Liver (tissue), 9 donors: ENCODE measurements around the gene NKAIN2. TPM values are rescaled to one million over a fixed set of nuclear protein-coding genes. Genes with fewer than 3 reads are reported as not detected.

Experiments used
- DNase-seq: peaks from one replicate; pipeline ENCODE4 v3.0.0-alpha.2; 2017; ENCODE audit warnings: low spot score
- H3K27ac ChIP-seq, 2 donors: one replicate each; pipeline ENCODE4 v1.7.0; 2013; ENCODE audit warnings: inconsistent platforms in 2 of 2, low read length in 2 of 2, control low read depth in 1 of 2, low read depth in 1 of 2, mild to moderate bottlenecking in 1 of 2
- H3K27me3 ChIP-seq, 4 donors: one replicate each; pipeline versions ENCODE4 v1.6.1 to v1.7.0; 2013; ENCODE audit warnings: low read length in 3 of 4, inconsistent platforms in 1 of 4, mild to moderate bottlenecking in 1 of 4, moderate library complexity in 1 of 4; ENCODE audit not compliant: control insufficient read depth in 4 of 4, insufficient read depth in 4 of 4
- H3K36me3 ChIP-seq, 4 donors: one replicate each; pipeline versions ENCODE4 v1.6.1 to v1.7.0; 2013; ENCODE audit warnings: low read length in 3 of 4, mild to moderate bottlenecking in 3 of 4, low read depth in 1 of 4, moderate library complexity in 1 of 4; ENCODE audit not compliant: control insufficient read depth in 4 of 4, insufficient read depth in 3 of 4
- H3K4me1 ChIP-seq, 4 donors: one replicate each; pipeline versions ENCODE4 v1.6.1 to v1.7.0; 2013; ENCODE audit warnings: low read length in 3 of 4, mild to moderate bottlenecking in 3 of 4, moderate library complexity in 1 of 4; ENCODE audit not compliant: control insufficient read depth in 4 of 4, insufficient read depth in 4 of 4
- H3K4me3 ChIP-seq, 3 donors: one replicate each; pipeline versions ENCODE4 v1.6.1 to v1.7.0; 2013; ENCODE audit warnings: low read length in 3 of 3, control low read depth in 1 of 3, low read depth in 1 of 3, mild to moderate bottlenecking in 1 of 3
- H3K9ac ChIP-seq, 2 donors: one replicate each; pipeline ENCODE4 v1.7.0; 2013; ENCODE audit warnings: low read length in 2 of 2, mild to moderate bottlenecking in 2 of 2, moderate library complexity in 2 of 2, control low read depth in 1 of 2, low read depth in 1 of 2
- H3K9me3 ChIP-seq, 4 donors: one replicate each; pipeline versions ENCODE4 v1.6.1 to v1.7.0; 2013; ENCODE audit warnings: low read length in 3 of 4; ENCODE audit not compliant: control insufficient read depth in 4 of 4
- ATF3 ChIP-seq: IDR thresholded peaks from 2 replicates; pipeline ENCODE4 v1.6.1; 2016; ENCODE audit warnings: antibody characterized with exemption
- EGR1 ChIP-seq, 2 donors: IDR thresholded peaks; 2 replicates each; pipeline ENCODE4 v1.6.1; 2016 to 2018; ENCODE audit warnings: antibody characterized with exemption in 2 of 2, low read depth in 2 of 2
- FOXA1 ChIP-seq: IDR thresholded peaks from 2 replicates; pipeline ENCODE4 v1.6.1; 2016; ENCODE audit warnings: antibody characterized with exemption
- FOXA2 ChIP-seq: IDR thresholded peaks from 2 replicates; pipeline ENCODE4 v1.6.1; 2016; ENCODE audit warnings: antibody characterized with exemption
- HNF4A ChIP-seq, 2 donors: conservative IDR thresholded peaks; 2 replicates each; pipeline ENCODE4 v1.6.1; 2016; ENCODE audit warnings: antibody characterized with exemption in 2 of 2, mild to moderate bottlenecking in 2 of 2
- HNF4G ChIP-seq: IDR thresholded peaks from 2 replicates; pipeline ENCODE4 v1.6.1; 2016; ENCODE audit warnings: antibody characterized with exemption
- JUND ChIP-seq, 2 donors: IDR thresholded peaks; 2 replicates each; pipeline ENCODE4 v1.6.1; 2016; ENCODE audit warnings: antibody characterized with exemption in 2 of 2
- SP1 ChIP-seq: IDR thresholded peaks from 2 replicates; pipeline ENCODE4 v1.6.1; 2018; ENCODE audit warnings: antibody characterized with exemption, mild to moderate bottlenecking
- TAF1 ChIP-seq: conservative IDR thresholded peaks from 2 replicates; pipeline ENCODE4 v1.6.1; 2016; ENCODE audit warnings: antibody characterized with exemption, mild to moderate bottlenecking
- YY1 ChIP-seq: IDR thresholded peaks from 2 replicates; pipeline ENCODE4 v1.6.1; 2016; ENCODE audit warnings: antibody characterized with exemption, mild to moderate bottlenecking
- WGBS: extraction: QIAGEN DNeasy Blood & Tissue Kit; methylation state at CpG from one replicate; pipeline ENCODE4 v1.1.7; 2013; 5-methylcytosine and 5-hydroxymethylcytosine counted together
- polyA plus RNA-seq, 2 donors: library from polyadenylated mRNA; stranded (reverse) in 1 of 2; unstranded in 1 of 2; fragments of 200-250 nt in 1 of 2; fragments of >200 nt in 1 of 2; fragmentation: Nextera tagmentation in 1 of 2; extraction: Ambion mirVana in 1 of 2; gene quantifications; one replicate each; pipeline versions ENCODE4 v1.2.1 to v1.2.3, GENCODE V29; 2013 to 2015
- total RNA-seq, 2 donors: library from RNA; depleted of rRNA; stranded (reverse); fragments of >200 nt; gene quantifications; one replicate each; pipeline ENCODE4 v1.2.3, GENCODE V29; 2014
- TF ChIP-seq, protein P1 (sequence below): IDR thresholded peaks from 2 replicates; pipeline ENCODE4 v1.6.1; 2016; ENCODE audit warnings: antibody characterized with exemption
- TF ChIP-seq, protein P2 (sequence below): fragments of 150-350 bp; IDR thresholded peaks from 2 replicates; pipeline ENCODE4 v1.5.1; 2017; ENCODE audit warnings: improper control_type of control experiment, low read depth, low read length; ENCODE audit not compliant: missing input control
- TF ChIP-seq, protein P3 (sequence below): IDR thresholded peaks from 2 replicates; pipeline ENCODE4 v1.6.1; 2016; ENCODE audit warnings: antibody characterized with exemption
- donor health status: healthy.
- donor health status: healthy.
- donor health status: healthy.
- donor health status: healthy.
- donor health status: healthy.

The NKAIN2 gene
- total and polyA plus RNA-seq, 4 donors, result 0.05 to 0.14 TPM; not detected in 2

GRCh38 chr6:124748778-124749177 lies 945.1 kb downstream of the NKAIN2 start:
- 69% methylated on average over 2 of the region's 2 CpGs for WGBS
- no peaks in the 10 kb centered on the region for H3K4me1 ChIP-seq
- H3K36me3 ChIP-seq, result no peaks in the 10 kb centered on the region
- H3K27ac ChIP-seq, result no peak overlapping the region
- TF ChIP-seq HNF4G, result no peak
- TF ChIP-seq HNF4A (conservative IDR thresholded peaks at IDR 0.05), result no peak
- no peak for TF ChIP-seq FOXA2
- no peak for TF ChIP-seq ATF3
- no peak for TF ChIP-seq SP1
- TF ChIP-seq EGR1 (IDR thresholded peaks at IDR 0.05; ENCODE audit: low read depth in 2 of 2), result no peak
- no peak for TF ChIP-seq FOXA1
- no peak for TF ChIP-seq YY1
- TF ChIP-seq, protein P1, sequence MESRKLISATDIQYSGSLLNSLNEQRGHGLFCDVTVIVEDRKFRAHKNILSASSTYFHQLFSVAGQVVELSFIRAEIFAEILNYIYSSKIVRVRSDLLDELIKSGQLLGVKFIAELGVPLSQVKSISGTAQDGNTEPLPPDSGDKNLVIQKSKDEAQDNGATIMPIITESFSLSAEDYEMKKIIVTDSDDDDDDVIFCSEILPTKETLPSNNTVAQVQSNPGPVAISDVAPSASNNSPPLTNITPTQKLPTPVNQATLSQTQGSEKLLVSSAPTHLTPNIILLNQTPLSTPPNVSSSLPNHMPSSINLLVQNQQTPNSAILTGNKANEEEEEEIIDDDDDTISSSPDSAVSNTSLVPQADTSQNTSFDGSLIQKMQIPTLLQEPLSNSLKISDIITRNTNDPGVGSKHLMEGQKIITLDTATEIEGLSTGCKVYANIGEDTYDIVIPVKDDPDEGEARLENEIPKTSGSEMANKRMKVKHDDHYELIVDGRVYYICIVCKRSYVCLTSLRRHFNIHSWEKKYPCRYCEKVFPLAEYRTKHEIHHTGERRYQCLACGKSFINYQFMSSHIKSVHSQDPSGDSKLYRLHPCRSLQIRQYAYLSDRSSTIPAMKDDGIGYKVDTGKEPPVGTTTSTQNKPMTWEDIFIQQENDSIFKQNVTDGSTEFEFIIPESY, result no peak
- no peak for TF ChIP-seq JUND (IDR thresholded peaks at IDR 0.05)
- TF ChIP-seq, protein P2, sequence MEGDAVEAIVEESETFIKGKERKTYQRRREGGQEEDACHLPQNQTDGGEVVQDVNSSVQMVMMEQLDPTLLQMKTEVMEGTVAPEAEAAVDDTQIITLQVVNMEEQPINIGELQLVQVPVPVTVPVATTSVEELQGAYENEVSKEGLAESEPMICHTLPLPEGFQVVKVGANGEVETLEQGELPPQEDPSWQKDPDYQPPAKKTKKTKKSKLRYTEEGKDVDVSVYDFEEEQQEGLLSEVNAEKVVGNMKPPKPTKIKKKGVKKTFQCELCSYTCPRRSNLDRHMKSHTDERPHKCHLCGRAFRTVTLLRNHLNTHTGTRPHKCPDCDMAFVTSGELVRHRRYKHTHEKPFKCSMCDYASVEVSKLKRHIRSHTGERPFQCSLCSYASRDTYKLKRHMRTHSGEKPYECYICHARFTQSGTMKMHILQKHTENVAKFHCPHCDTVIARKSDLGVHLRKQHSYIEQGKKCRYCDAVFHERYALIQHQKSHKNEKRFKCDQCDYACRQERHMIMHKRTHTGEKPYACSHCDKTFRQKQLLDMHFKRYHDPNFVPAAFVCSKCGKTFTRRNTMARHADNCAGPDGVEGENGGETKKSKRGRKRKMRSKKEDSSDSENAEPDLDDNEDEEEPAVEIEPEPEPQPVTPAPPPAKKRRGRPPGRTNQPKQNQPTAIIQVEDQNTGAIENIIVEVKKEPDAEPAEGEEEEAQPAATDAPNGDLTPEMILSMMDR, result no peak
- H3K9ac ChIP-seq, result no peak overlapping the region
- DNase-seq, result no peak
- no peaks in the 10 kb centered on the region for H3K9me3 ChIP-seq
- H3K27me3 ChIP-seq, result no peaks in the 10 kb centered on the region
- no peak overlapping the region for H3K4me3 ChIP-seq

GRCh38 chr6:124753001-124753400 lies 949.3 kb downstream of the NKAIN2 start:
- Histone ChIP-seq H3K27ac (no peak overlapping the region), H3K27me3 (no peaks in the 10 kb centered on the region), H3K36me3 (no peaks in the 10 kb centered on the region), H3K9me3 (no peaks in the 10 kb centered on the region), H3K4me1 (no peaks in the 10 kb centered on the region), H3K9ac (no peak overlapping the region), H3K4me3 (no peak overlapping the region)
- TF ChIP-seq, protein P3, sequence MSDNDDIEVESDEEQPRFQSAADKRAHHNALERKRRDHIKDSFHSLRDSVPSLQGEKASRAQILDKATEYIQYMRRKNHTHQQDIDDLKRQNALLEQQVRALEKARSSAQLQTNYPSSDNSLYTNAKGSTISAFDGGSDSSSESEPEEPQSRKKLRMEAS, result no peak
- no peak for TF ChIP-seq FOXA2
- TF ChIP-seq YY1, result no peak
- TF ChIP-seq, protein P1, result no peak
- no peak for TF ChIP-seq TAF1
- 77% methylated on average over 1 of the region's 1 CpG for WGBS
- DNase-seq, result no peak
